Fibroblast of lung (primary cell): ENCODE measurements around the gene UQCRHL.

Experiments
- EZH2 ChIP-seq: IDR thresholded peaks from 2 replicates; pipeline ENCODE4 v1.5.1; 2012; ENCODE audit warnings: low read length, control low read depth, mild to moderate bottlenecking; ENCODE audit errors: missing control alignments
- TF ChIP-seq, protein P1 (sequence below), 2 donors: IDR thresholded peaks in 1 of 2; conservative IDR thresholded peaks in 1 of 2; 1 replicate in 1 of 2; 2 replicates in 1 of 2; pipeline ENCODE4 v1.5.1; 2011 to 2012; ENCODE audit warnings: low read length in 2 of 2, control low read depth in 1 of 2, inconsistent platforms in 1 of 2, low read depth in 1 of 2, mild to moderate bottlenecking in 1 of 2

DNA sequence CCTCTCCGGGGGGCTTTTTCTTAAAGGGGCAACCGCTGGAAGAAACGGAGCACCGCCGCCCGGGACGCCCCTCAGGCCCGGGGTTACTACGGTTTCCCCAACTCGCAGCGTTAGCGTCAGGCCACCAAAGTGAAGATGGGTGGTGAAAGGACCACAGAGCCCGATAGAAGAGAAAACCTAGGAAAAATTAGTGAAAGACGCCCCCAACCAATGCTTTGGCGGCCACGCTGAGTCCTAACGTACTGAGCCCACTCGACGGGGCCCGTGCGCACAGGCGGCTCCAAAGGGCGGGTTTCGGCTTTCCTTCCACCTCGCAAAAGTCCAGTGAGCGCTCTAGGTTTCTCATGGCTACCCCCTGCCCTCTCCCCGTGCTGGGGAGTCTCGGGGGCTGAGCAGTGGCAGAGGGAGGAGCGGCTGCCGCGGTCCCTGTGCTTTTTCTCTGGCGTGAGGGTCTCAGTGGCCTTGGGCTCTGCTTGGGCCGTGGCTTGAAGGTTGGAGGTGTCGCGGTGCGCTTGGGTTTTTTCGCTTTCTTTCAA is 27.8 kb upstream of the UQCRHL start:
- TF ChIP-seq, protein P1, sequence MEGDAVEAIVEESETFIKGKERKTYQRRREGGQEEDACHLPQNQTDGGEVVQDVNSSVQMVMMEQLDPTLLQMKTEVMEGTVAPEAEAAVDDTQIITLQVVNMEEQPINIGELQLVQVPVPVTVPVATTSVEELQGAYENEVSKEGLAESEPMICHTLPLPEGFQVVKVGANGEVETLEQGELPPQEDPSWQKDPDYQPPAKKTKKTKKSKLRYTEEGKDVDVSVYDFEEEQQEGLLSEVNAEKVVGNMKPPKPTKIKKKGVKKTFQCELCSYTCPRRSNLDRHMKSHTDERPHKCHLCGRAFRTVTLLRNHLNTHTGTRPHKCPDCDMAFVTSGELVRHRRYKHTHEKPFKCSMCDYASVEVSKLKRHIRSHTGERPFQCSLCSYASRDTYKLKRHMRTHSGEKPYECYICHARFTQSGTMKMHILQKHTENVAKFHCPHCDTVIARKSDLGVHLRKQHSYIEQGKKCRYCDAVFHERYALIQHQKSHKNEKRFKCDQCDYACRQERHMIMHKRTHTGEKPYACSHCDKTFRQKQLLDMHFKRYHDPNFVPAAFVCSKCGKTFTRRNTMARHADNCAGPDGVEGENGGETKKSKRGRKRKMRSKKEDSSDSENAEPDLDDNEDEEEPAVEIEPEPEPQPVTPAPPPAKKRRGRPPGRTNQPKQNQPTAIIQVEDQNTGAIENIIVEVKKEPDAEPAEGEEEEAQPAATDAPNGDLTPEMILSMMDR (conservative IDR thresholded peaks at IDR 0.05 in 1 of 2, IDR thresholded peaks at IDR 0.05 in 1 of 2; ENCODE audit: low read depth in 1 of 2, low read length in 2 of 2), result no peak
- no peak for TF ChIP-seq EZH2
